NCI-H226 (cell line): Measurements from ENCODE around the gene KCTD6.

Source experiments
- DNase-seq: peaks from one replicate; pipeline ENCODE4 v3.0.0-alpha.2; 2015

The KCTD6 gene

GRCh38 chr3:58487140-58487886 is 4.6 kb upstream of the KCTD6 start:
- peak; percentile 29 for DNase-seq

- no peak for DNase-seq
These were observed 2.9 kb upstream of the KCTD6 start for GRCh38 chr3:58488967-58489366.

- DNase-seq = no peak
These were observed 915 bp upstream of the KCTD6 start for GRCh38 chr3:58490860-58491501.

GRCh38 chr3:58492494-58492905 is 604 bp downstream of the KCTD6 start:
- DNase-seq = no peak

- no peak for DNase-seq
These were observed 2.2 kb downstream of the KCTD6 start for GRCh38 chr3:58494107-58494506.

GRCh38 chr3:58495101-58495500 is 3.2 kb downstream of the KCTD6 start:
- DNase-seq = no peak

GRCh38 chr3:58496206-58496857 is 4.4 kb downstream of the KCTD6 start:
- DNase-seq = no peak

- no peak for DNase-seq
These were observed 5.2 kb downstream of the KCTD6 start for GRCh38 chr3:58497097-58497496.

GRCh38 chr3:58502872-58503271 is 11.0 kb downstream of the KCTD6 start:
- no peak for DNase-seq

DNA sequence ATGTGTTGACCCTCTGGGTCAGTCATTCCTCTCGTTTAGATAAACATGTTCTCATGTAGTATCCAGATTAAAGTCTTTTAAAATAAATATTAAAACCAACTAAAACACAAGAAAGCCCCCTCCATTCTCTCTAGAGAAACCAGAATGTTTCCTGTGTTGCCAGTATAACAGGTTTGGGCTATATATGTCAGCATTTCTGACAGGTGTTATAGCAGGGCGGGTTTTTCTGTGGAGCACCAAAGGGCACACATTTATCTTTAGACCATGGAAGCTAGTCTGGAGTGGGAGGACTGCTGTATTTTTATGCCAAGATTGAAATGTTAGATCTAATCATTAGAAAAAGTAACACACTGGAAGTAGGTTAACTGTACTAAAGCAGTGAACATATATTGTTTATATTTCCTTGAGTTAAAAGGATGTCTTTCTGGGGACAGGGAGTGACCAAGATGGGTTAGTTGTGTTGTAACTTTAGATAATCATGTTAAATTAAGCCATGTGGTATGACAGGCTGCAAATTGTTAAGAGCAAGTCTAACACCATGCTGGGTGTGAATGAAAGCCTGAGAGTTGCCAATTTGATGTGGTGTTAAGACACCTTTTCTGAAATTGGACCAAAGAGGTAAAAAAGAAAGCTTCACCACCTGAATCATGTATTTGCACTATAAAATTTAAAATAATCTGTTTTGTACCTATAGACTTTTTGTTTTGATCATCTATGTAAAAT is 15.6 kb downstream of the KCTD6 start:
- no peak for DNase-seq

GRCh38 chr3:58508437-58508836 is 16.5 kb downstream of the KCTD6 start:
- no peak for DNase-seq

GRCh38 chr3:58514405-58514804 is 22.5 kb downstream of the KCTD6 start:
- DNase-seq = no peak

GRCh38 chr3:58518291-58518789 is 26.4 kb downstream of the KCTD6 start:
- no peak for DNase-seq

DNA sequence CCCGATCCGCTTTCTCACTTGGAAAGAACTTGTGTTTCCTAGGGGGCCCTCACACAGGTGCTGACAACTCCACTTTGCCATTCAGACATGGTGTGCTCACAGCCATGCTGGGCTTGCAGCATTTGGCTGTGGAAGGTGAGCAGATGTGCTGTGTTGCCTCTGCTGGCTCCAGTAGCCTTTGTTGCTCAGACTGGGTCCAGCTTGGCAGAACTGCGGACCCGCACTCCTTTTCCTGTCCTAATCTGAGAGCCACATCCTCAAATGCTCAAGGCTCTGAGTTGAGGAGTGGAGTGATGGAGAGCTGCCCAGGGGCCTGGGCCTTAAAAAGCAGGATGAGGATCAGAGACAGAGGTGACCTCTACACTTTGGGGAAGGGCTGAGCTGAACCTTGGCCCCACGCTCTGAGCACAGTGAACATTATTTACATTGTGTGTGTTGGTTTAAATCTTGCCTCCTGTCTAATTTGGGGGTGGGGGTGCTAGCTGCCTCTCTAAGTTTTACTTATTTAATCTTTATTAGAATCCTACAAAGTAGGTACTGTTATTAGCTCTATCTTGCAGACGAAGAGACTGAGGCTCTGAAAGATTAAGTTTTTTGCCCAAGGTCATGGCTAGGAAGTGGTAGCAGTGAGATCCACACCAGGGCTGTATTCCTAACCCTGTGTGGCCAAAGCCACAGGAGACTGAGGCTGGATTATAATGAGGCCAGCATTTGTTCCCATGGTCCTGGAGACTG is 27.9 kb downstream of the KCTD6 start:
- DNase-seq = no peak

DNA sequence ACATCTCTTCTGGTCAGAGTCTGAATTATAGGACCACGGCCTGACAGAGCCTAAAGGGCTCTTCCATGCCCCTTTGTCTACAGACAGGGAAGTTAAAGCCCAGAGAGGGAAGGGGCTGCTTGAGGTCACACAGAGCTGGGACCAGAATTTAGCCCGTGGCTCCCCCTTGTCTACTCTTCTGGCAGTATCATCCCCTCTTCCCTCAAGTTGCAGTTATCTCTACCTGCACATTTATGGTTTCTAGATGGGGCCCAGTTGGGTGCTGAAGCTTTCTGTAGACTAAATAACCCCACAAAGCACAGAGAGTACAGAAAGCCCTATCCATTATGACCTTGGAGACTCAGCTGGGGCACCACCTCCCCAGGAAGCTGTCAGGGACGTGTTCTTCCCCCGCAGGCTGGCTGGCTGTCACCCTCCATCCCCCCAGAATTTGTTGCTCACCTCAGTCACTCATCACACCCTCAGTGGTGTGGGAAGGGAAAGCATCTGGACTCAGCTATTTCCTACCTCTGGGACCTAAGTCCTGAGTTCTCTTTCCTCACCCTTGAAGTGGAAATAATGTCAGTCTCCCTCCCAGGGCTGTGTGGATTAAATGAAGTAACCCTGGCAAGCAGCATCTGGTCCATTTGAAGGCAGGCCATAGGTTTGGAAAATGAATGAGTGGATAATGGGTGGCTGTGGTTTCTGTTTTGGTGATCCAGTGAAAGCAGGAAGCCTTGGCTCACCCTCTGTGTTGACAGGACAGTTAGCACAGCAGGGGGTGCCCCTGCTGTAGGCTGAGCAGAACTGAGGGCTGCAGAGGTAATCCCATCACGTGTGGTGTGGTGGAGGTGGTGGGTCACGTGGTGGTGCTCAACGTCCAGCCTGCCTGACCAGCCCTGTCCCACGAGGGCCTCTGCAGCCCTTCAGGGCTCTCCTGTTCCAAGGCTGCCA is 28.8 kb downstream of the KCTD6 start:
- no peak for DNase-seq

DNA sequence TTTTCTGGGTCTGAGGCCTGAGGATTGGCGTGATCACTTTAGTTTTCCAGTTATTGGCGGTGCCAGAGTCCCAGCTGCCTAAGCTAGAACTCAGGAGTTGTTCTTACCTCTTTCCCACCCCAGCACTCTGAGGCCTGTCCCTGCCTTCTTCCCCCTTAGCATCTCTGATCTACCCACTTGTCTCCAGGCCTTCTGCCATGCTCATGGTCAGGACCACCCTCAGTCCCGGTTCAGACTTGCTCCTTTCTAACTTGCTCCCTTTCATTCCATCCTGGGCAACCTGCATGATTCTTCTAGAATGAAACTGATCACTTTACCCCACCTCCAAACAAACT is 29.4 kb downstream of the KCTD6 start:
- no peak for DNase-seq

DNA sequence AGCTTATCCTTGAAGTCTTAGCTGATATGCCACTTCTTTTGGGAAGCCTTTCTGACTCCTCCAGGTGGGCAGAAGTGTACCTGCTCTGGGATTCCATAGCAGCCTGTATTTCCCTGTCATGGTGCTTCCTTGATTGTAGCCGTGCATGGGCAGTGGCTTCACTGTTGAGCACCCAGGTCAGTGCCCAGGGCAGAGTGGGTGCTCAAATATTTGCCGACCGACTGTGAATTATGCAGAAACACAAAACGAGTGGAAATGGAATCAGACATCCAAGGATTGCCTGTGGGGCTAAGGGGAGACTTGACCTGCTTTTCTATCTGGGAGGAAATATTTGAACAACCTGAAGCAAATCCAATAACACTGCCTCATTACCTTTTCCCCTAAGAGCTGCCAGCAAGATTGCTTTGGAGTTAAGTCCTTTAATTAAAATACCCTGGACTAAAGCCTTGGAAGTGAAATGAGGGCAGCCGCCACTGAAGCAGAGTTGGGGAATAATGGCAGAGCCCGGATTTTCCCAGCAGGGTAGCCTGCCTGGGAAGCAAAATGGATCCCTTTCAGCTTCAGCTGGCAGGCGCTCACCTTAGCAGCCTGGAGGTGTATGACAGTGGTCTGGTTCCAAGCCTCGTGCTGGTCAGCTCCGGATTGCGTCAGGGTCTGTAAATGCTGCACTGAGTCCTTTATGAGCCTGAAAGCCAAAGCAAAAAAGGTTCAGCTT is 30.2 kb downstream of the KCTD6 start:
- DNase-seq = no peak

DNA sequence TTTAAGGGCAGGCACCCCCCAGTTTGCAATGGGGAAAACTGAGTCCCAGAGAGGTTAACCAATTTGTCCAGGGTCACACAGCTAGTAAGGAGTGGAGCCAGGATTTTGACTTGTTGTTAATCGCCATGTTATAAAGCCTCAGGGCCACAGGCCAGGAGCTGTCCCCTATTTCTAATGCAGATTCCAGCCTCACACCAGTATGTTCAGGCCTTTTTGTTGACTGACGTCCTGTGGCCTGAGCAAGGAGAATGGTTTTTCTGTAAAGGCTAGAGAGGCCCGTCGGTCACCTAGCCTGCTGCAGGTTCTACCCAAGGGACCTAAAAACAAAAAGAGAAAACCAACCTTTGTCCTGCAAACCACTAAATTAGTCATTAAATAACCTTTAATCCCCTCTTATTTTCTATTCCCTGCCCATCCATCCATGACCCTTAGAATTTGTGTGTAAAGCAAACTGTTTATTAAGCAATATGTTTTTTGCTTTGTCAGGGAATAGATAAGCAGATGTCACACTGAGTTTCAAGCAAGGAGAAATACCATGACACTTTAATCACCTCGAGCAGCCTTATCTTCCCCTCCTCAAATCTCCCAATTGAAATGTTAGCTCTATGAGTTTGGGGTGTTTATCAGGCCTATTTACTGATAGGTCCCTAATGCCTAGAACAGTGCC is 31.0 kb downstream of the KCTD6 start:
- DNase-seq = no peak

- no peak for DNase-seq
These were observed 32.5 kb downstream of the KCTD6 start for GRCh38 chr3:58524326-58524888.

DNA sequence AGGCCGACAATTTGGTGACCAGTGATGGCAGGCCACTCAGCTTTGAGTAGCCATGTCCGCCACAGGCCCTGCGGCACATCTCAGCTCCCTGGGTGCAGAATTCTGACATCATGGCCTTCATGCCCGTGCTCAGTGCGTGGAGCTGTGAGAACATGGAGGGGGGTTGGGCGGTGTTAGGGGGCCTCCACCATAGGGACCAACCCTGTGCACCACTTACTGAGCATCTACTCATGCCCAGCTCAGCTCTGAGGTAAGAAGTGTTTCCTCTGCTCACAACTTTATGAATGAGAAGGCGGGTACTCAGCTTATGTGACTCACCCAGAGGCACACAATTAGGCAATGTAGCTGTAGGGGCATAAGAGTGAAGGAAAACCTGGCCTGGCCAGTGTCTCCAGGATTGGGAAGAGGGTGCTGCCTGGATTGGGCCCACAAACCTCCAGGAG is 34.6 kb downstream of the KCTD6 start:
- DNase-seq = peak; percentile 91
